GM23338 (cell line): ENCODE measurements around the gene TASOR. TPM values are rescaled to one million over a fixed set of nuclear protein-coding genes. Genes with fewer than 3 reads are reported as not detected.
"Not testable (repeated sequence)": the region's sequence is repeated elsewhere in the genome, so short reads cannot be mapped to it uniquely, and the experiment has no call there.

Experiments
- ATAC-seq: fragments of 200-7000 bp; cut with Tn5 transposase; 3 replicates; pipeline ENCODE4 v1.9.1; 2020
- DNase-seq: peaks from one replicate; pipeline ENCODE4 v3.0.0-alpha.2; 2015; ENCODE audit warnings: low spot score
- H2AFZ ChIP-seq: fragments of 200-600 bp; sonication (generic); 2 replicates; pipeline ENCODE4 v1.8.0; 2016; ENCODE audit warnings: antibody characterized with exemption, mild to moderate bottlenecking, moderate library complexity
- H3F3A ChIP-seq: fragments of 200-600 bp; sonication (generic); replicated peaks from 2 replicates; pipeline ENCODE4 v1.8.0; 2017; ENCODE audit warnings: antibody characterized with exemption, mixed run types, low read depth
- H3K27ac ChIP-seq: fragments of 200-600 bp; sonication (generic); 2 replicates; pipeline ENCODE4 v1.6.1; 2016; ENCODE audit warnings: low read depth
- H3K27me3 ChIP-seq: fragments of 200-600 bp; sonication (generic); 2 replicates; pipeline ENCODE4 v1.8.0; 2016; ENCODE audit warnings: mild to moderate bottlenecking, mixed run types, moderate library complexity; ENCODE audit not compliant: insufficient read depth
- H3K36me3 ChIP-seq: fragments of 200-600 bp; sonication (generic); 2 replicates; pipeline ENCODE4 v1.8.0; 2016; ENCODE audit warnings: mild to moderate bottlenecking; ENCODE audit not compliant: insufficient read depth
- H3K4me1 ChIP-seq: fragments of 200-600 bp; sonication (generic); 2 replicates; pipeline ENCODE4 v1.8.0; 2016; ENCODE audit warnings: mild to moderate bottlenecking, moderate library complexity; ENCODE audit not compliant: insufficient read depth
- H3K4me2 ChIP-seq: fragments of 200-600 bp; sonication (generic); 2 replicates; pipeline ENCODE4 v1.7.1; 2017; ENCODE audit warnings: mixed run types
- H3K4me3 ChIP-seq: fragments of 200-600 bp; sonication (generic); 2 replicates; pipeline ENCODE4 v1.6.1; 2016; ENCODE audit warnings: mixed run types
- H3K79me2 ChIP-seq: fragments of 200-600 bp; sonication (generic); replicated peaks from 2 replicates; pipeline ENCODE4 v1.8.0; 2017; ENCODE audit warnings: mild to moderate bottlenecking; ENCODE audit not compliant: insufficient read depth
- H3K9me2 ChIP-seq: fragments of 200-600 bp; sonication (generic); 2 replicates; pipeline ENCODE4 v1.8.0; 2017; ENCODE audit not compliant: insufficient read depth
- H4K20me1 ChIP-seq: fragments of 200-600 bp; sonication (generic); replicated peaks from 2 replicates; pipeline ENCODE4 v1.8.0; 2017; ENCODE audit warnings: mild to moderate bottlenecking; ENCODE audit not compliant: insufficient read depth
- H3K27ac Mint-ChIP-seq: 2 replicates; pipeline ENCODE4 v1.8.0; 2020; ENCODE audit warnings: inconsistent platforms, mild to moderate bottlenecking, moderate library complexity, mixed read lengths
- H3K27me3 Mint-ChIP-seq: 3 replicates; pipeline ENCODE4 v1.8.0; 2022; ENCODE audit warnings: low read depth, mild to moderate bottlenecking, moderate library complexity, mixed read lengths, inconsistent platforms; ENCODE audit not compliant: insufficient read depth, poor library complexity
- H3K36me3 Mint-ChIP-seq: 3 replicates; pipeline ENCODE4 v1.8.0; 2021; ENCODE audit warnings: low read depth, mild to moderate bottlenecking, inconsistent platforms, moderate library complexity, mixed read lengths
- H3K4me1 Mint-ChIP-seq: 3 replicates; pipeline ENCODE4 v1.8.0; 2020; ENCODE audit warnings: mild to moderate bottlenecking, inconsistent platforms, mixed read lengths
- H3K4me3 Mint-ChIP-seq: 3 replicates; pipeline ENCODE4 v1.8.0; 2021; ENCODE audit warnings: moderate library complexity, mild to moderate bottlenecking, inconsistent platforms, mixed read lengths
- H3K9me3 Mint-ChIP-seq: 3 replicates; pipeline ENCODE4 v1.8.0; 2020; ENCODE audit warnings: moderate library complexity, mild to moderate bottlenecking, inconsistent platforms, mixed read lengths
- CREB1 ChIP-seq: fragments of 250-450 bp; sonication (Bioruptor Pico); IDR thresholded peaks from 2 replicates; pipeline ENCODE4 v1.5.0; 2020; ENCODE audit warnings: low read depth, mild to moderate bottlenecking, moderate library complexity
- CTCF ChIP-seq, 2 experiments: fragments of 200-600 bp in 1 of 2; sonication (generic) in 1 of 2; conservative IDR thresholded peaks; 2 replicates each; pipeline versions ENCODE4 v1.5.1 to v1.6.1; 2016 to 2017; ENCODE audit warnings: antibody characterized with exemption in 2 of 2, low read depth in 2 of 2, mild to moderate bottlenecking in 2 of 2, moderate library complexity in 1 of 2
- ETS1 ChIP-seq: IDR thresholded peaks from 2 replicates; pipeline ENCODE4 v1.6.1; 2016; ENCODE audit warnings: antibody characterized with exemption
- POLR2AphosphoS5 ChIP-seq: IDR thresholded peaks from 2 replicates; pipeline ENCODE4 v1.6.1; 2016; ENCODE audit warnings: antibody characterized with exemption, low read depth
- REST ChIP-seq: IDR thresholded peaks from one replicate; pipeline ENCODE4 v1.6.1; 2018; ENCODE audit warnings: antibody characterized with exemption; ENCODE audit not compliant: unreplicated experiment
- STAT1 ChIP-seq: IDR thresholded peaks from one replicate; pipeline ENCODE4 v1.6.1; 2016; ENCODE audit warnings: antibody characterized with exemption; ENCODE audit not compliant: unreplicated experiment
- ZNF114 ChIP-seq: fragments of 250-450 bp; sonication (Bioruptor Pico); IDR thresholded peaks from 2 replicates; pipeline ENCODE4 v1.5.0; 2020; ENCODE audit warnings: mild to moderate bottlenecking, moderate library complexity
- ZNF331 ChIP-seq: fragments of 250-450 bp; sonication (Bioruptor Pico); IDR thresholded peaks from 2 replicates; pipeline ENCODE4 v1.5.0; 2020; ENCODE audit warnings: low read depth, mild to moderate bottlenecking, moderate library complexity
- polyA plus RNA-seq: library from polyadenylated mRNA; unstranded; fragments of >200 nt; fragmentation: Nextera tagmentation; extraction: Ambion mirVana; gene quantifications from 2 replicates; pipeline ENCODE4 v1.2.1, GENCODE V29; 2016
- total RNA-seq: library from RNA; depleted of rRNA; stranded (reverse); fragments of >200 nt; shearing (Covaris generic); gene quantifications from 2 replicates; pipeline ENCODE4 v1.2.3, GENCODE V29; 2014

Gene TASOR
- total and polyA plus RNA-seq, 2 experiments from 2014 or later = 14.7 to 53.6 TPM

GRCh38 chr3:56707412-56707811 lies 24.3 kb upstream of the TASOR start:
- H2AFZ ChIP-seq, H3K79me2 ChIP-seq, H3K9me3 Mint-ChIP-seq, H3K36me3 Mint-ChIP-seq, H3K27me3 ChIP-seq, H3K4me3 Mint-ChIP-seq, DNase-seq, H3K4me3 ChIP-seq, H3K4me1 ChIP-seq, H3K27ac Mint-ChIP-seq, H3K4me1 Mint-ChIP-seq, H3K27me3 Mint-ChIP-seq, H4K20me1 ChIP-seq, ATAC-seq, H3K9me2 ChIP-seq, H3K36me3 ChIP-seq, H3K4me2 ChIP-seq, H3F3A ChIP-seq, H3K27ac ChIP-seq: not testable (repeated sequence)
- peak; percentile 29 to 61; a peak in 3 of 4 replicates for TF ChIP-seq CTCF (conservative IDR thresholded peaks at IDR 0.05; ENCODE audit: low read depth in 2 of 2)

GRCh38 chr3:56706629-56707028 lies 23.6 kb upstream of the TASOR start:
- H3F3A ChIP-seq = no peaks in the 10 kb centered on the region
- Mint-ChIP-seq H3K36me3 (no peaks in the 10 kb centered on the region), H3K27ac (no peak overlapping the region), H3K27me3 (peaks cover 3% of the 10 kb centered on the region), H3K4me1 (no peaks in the 10 kb centered on the region), H3K9me3 (no peaks in the 10 kb centered on the region; the same call in 2 of the 3 replicates), H3K4me3 (no peak overlapping the region)
- no peaks in the 10 kb centered on the region for H3K9me2 ChIP-seq
- no peaks in the 10 kb centered on the region for H3K27me3 ChIP-seq
- no peaks in the 10 kb centered on the region for H3K79me2 ChIP-seq
- no peak overlapping the region for H3K4me3 ChIP-seq
- DNase-seq (no peak), ATAC-seq (no peak)
- H3K4me2 ChIP-seq = no peak overlapping the region
- no peaks in the 10 kb centered on the region for H4K20me1 ChIP-seq
- H3K27ac ChIP-seq = no peak overlapping the region
- no peak overlapping the region for H2AFZ ChIP-seq
- no peaks in the 10 kb centered on the region for H3K36me3 ChIP-seq
- H3K4me1 ChIP-seq = no peaks in the 10 kb centered on the region
- TF ChIP-seq ETS1 = no peak
- no peak for TF ChIP-seq STAT1
- TF ChIP-seq POLR2AphosphoS5 = no peak
- TF ChIP-seq ZNF331 = no peak
- TF ChIP-seq ZNF114 = no peak
- no peak for TF ChIP-seq REST
- no peak for TF ChIP-seq CREB1
- no peak for TF ChIP-seq CTCF (conservative IDR thresholded peaks at IDR 0.05; ENCODE audit: low read depth in 2 of 2)
